Panc1 (cell line): ENCODE data around the gene AFM. TPM values are rescaled to one million over a fixed set of nuclear protein-coding genes. Genes with fewer than 3 reads are reported as not detected.

Source experiments
- ATAC-seq: fragments of 200-7000 bp; cut with Tn5 transposase; 2 replicates; pipeline ENCODE4 v1.9.1; 2020; ENCODE audit warnings: mild to moderate bottlenecking, moderate library complexity
- BruUV-seq: library from RNA; stranded (reverse); fragments of 400-500 nt; replicated peaks from 2 replicates; lab custom pipeline; 2021; lab: Mats Ljungman, UMichigan
- CTCF ChIA-PET: fragments of 300-600 bp; sonication (Branson Sonifier 250); formaldehyde crosslinking; loops from one replicate; lab custom pipeline; 2022; ENCODE audit warnings: antibody characterized with exemption; lab: Charles Lee
- POLR2A ChIA-PET: fragments of 300-600 bp; sonication (Branson Sonifier 250); formaldehyde crosslinking; loops from one replicate; lab custom pipeline; 2022; ENCODE audit warnings: antibody characterized with exemption; lab: Charles Lee
- DNase-seq: peaks from one replicate; pipeline ENCODE4 v3.0.0-alpha.2; 2010; ENCODE audit warnings: low read depth, low spot score
- H3K27ac ChIP-seq: 2 replicates; pipeline ENCODE4 v1.5.1; 2011; ENCODE audit warnings: mild to moderate bottlenecking, low read length, inconsistent platforms
- H3K27me3 ChIP-seq: fragments of 200-500 bp; sonication (Bioruptor generic); 2 replicates; pipeline ENCODE4 v1.6.0; 2014; ENCODE audit warnings: low read length, inconsistent platforms; ENCODE audit not compliant: control insufficient read depth, insufficient read depth
- H3K36me3 ChIP-seq: fragments of 200-500 bp; sonication (Bioruptor generic); 2 replicates; pipeline ENCODE4 v1.5.1; 2014; ENCODE audit warnings: inconsistent platforms, mild to moderate bottlenecking, low read length, moderate library complexity; ENCODE audit not compliant: control insufficient read depth, insufficient read depth
- H3K4me1 ChIP-seq: 2 replicates; pipeline ENCODE4 v1.5.1; 2011; ENCODE audit warnings: inconsistent platforms, mild to moderate bottlenecking, low read length, moderate library complexity; ENCODE audit not compliant: control insufficient read depth, insufficient read depth
- H3K4me3 ChIP-seq, 2 experiments: 2 replicates each; pipeline ENCODE4 v1.5.1; 2011 to 2012; ENCODE audit warnings: low read depth in 2 of 2, low read length in 2 of 2, mild to moderate bottlenecking in 2 of 2, inconsistent platforms in 1 of 2, moderate library complexity in 1 of 2
- H3K9me3 ChIP-seq: fragments of 200-500 bp; sonication (Bioruptor generic); 2 replicates; pipeline ENCODE4 v1.5.1; 2014; ENCODE audit warnings: low read depth, mild to moderate bottlenecking, inconsistent platforms, low read length, moderate library complexity; ENCODE audit not compliant: control insufficient read depth, insufficient read depth
- CTCF ChIP-seq: fragments of 450-650 bp; IDR thresholded peaks from 2 replicates; pipeline ENCODE4 v1.5.1; 2017; ENCODE audit warnings: mild to moderate bottlenecking
- POLR2AphosphoS5 ChIP-seq: IDR thresholded peaks from 2 replicates; pipeline ENCODE4 v1.6.1; 2012; ENCODE audit warnings: mild to moderate bottlenecking, low read depth, low read length, moderate library complexity
- REST ChIP-seq, 2 experiments: IDR thresholded peaks; 2 replicates each; pipeline ENCODE4 v1.6.1; 2011 to 2012; ENCODE audit warnings: low read depth in 2 of 2, control low read depth in 1 of 2, low read length in 1 of 2, mild to moderate bottlenecking in 1 of 2, moderate library complexity in 1 of 2; ENCODE audit not compliant: insufficient read depth in 1 of 2
- SIN3A ChIP-seq: IDR thresholded peaks from 2 replicates; pipeline ENCODE4 v1.6.1; 2012; ENCODE audit warnings: low read depth, mild to moderate bottlenecking, low read length, moderate library complexity, borderline replicate concordance; ENCODE audit not compliant: insufficient read depth
- TCF7L2 ChIP-seq: IDR thresholded peaks from 2 replicates; pipeline ENCODE4 v1.6.1; 2011; ENCODE audit warnings: mild to moderate bottlenecking, low read depth, low read length, inconsistent platforms
- in situ Hi-C: cut with HindIII; loops from 2 replicates; pipeline ENCODE4 v1.10.0; 2016; ENCODE audit warnings: low sequenced_read_pairs, low pct_unique_long_range_greater_than_20kb
- intact Hi-C: fragments of 100-400 bp; cut with micrococcal nuclease; formaldehyde crosslinking; loops from one replicate; pipeline ENCODE4 v1.10.0; 2022; ENCODE audit not compliant: unreplicated experiment
- total RNA-seq: library from RNA; stranded (reverse); gene quantifications from one replicate; pipeline ENCODE4 v1.2.1, GENCODE V29; 2021; ENCODE audit not compliant: unreplicated experiment

Gene AFM
- total RNA-seq, 1 experiment from 2014 or later = not detected

- Histone ChIP-seq H3K27me3 (no peaks in the 10 kb centered on the region), H3K9me3 (no peaks in the 10 kb centered on the region), H3K27ac (no peak overlapping the region), H3K4me3 (no peak overlapping the region), H3K36me3 (no peaks in the 10 kb centered on the region), H3K4me1 (no peaks in the 10 kb centered on the region)
- intact Hi-C loops (no loop called here), in situ Hi-C loops (no loop called here)
- POLR2A ChIA-PET = no interaction called here
- ATAC-seq (no peak), DNase-seq (no peak)
- BruUV-seq = no TSS peak
- CTCF ChIA-PET = no interaction called here
- no peak for TF ChIP-seq POLR2AphosphoS5
- TF ChIP-seq REST (IDR thresholded peaks at IDR 0.05; ENCODE audit: insufficient read depth in 1 of 2, low read depth in 2 of 2, low read length in 1 of 2) = no peak
- no peak for TF ChIP-seq SIN3A
- no peak for TF ChIP-seq TCF7L2
- TF ChIP-seq CTCF = no peak
Observed at GRCh38 chr4:73528171-73528570, 46.6 kb downstream of the AFM start.

GRCh38 chr4:73533515-73534422 lies 52.2 kb downstream of the AFM start:
- Histone ChIP-seq H3K27ac (no peak overlapping the region), H3K4me3 (no peak overlapping the region), H3K9me3 (no peaks in the 10 kb centered on the region), H3K4me1 (no peaks in the 10 kb centered on the region), H3K36me3 (no peaks in the 10 kb centered on the region), H3K27me3 (no peaks in the 10 kb centered on the region)
- ChIA-PET POLR2A (no interaction called here), CTCF (no interaction called here)
- BruUV-seq = no TSS peak
- intact Hi-C loops = no loop called here
- ATAC-seq (no peak), DNase-seq (no peak)
- TF ChIP-seq POLR2AphosphoS5 (no peak), REST (IDR thresholded peaks at IDR 0.05; ENCODE audit: insufficient read depth in 1 of 2, low read depth in 2 of 2, low read length in 1 of 2) (no peak), CTCF (no peak), SIN3A (no peak), TCF7L2 (no peak)
- in situ Hi-C loops = no loop called here
